ENCODE data around the gene MYOF.
"Not testable (repeated sequence)": the region's sequence is repeated elsewhere in the genome, so short reads cannot be mapped to it uniquely, and the experiment has no call there.

The MYOF gene

DNA sequence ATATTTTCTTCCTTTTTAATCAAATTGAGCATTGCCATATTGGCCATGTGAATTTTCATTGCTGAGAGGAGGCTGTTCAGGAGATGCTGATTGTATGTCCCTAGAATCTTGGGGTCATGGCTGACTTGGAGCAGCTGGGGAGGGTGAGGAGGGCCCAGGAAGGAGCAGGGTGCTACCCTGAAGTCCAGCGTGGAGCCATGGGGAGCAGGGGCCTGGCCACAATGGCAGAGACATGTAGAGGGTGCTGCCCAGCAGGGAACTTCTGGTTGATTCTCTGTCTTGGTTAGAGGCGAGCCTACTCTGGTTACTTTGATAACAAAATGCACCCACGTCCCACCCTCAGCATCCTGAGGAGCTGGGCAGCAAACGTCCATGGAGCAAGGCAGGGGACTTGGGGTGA is 186.0 kb downstream of the MYOF start:
- no peak for DNase-seq (ENCODE audit: low read depth)

GRCh38 chr10:93293999-93294398 is 188.1 kb downstream of the MYOF start:
- no peak for DNase-seq (ENCODE audit: low read depth)

DNA sequence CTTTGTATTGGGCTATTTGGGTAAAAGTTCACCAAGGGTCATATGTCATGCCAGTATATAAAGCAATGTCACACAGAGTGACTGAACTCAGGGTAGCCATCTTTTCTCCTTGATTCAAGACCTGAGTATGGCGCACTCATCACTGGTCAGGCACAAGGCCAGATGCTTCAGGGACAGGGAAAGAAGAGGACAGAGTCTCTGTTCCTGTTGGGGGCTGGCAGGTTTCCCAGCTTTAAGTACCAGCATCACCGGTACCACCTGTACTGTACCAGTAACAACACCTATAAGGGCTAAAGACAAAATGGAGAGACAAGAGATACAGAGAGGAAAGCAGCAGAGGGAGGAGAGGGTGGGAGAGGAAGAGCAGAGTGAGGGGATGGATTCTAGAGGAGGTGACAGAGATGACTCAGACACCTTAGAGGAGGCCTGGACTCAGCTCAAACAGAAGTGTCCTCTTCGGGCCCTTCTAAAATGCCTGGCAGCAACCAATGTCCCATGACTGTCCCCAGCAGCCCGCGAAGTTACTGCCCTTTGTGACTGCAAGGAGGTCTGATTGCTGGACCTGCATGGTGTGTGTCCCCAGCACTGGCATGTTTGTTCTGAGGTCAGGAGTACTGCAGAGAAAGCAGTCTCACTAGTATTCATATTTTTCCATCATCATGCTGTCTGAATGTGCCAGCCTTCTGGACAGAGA is 191.3 kb downstream of the MYOF start:
- no peak for DNase-seq (ENCODE audit: low read depth)

DNA sequence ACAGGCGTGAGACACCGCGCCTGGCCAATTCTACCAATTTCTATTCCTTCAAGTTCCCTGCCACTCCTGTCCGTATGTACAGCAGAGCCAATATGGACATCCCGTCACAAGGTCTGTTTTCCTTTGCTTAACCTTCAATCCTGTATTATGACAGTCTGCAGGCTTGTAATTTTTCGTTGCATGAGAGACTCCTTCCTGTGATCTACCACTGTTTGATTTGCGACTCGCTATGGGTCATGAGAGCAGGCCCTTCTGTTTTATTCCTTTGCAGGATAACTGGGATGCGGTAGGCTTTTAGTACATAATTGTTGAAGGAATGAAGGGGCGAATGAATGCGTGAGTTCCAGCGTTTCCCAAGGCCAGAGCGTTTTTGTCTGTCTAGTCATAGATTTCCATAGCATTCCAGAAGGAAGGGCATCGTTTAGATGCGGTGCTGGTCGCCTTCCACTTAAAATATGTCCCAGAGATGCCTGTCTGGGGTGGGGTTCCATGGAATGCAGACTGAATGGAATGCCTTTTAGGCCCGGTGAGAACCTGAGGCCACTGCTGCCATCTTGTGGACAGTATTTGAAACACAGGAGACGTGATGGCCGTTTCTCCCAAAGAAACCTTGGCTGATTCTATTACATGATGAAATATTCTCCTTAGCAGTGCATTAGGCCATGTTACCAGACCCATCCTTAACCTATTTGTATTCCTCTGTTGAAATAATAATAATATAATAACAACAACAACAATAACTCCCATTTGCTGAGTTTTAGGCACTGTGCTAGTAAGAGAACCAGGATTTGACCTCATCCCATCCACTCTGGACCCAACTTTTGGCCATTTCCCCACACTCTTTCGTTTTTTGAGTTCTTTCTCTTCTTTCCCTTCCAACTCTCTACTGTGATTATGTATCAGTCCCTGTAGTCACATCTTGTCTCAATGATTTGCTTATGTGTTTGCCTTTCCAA is 193.2 kb downstream of the MYOF start:
- peak; percentile 21 for DNase-seq (ENCODE audit: low read depth)

GRCh38 chr10:93287775-93288174 is 194.4 kb downstream of the MYOF start:
- no peak for DNase-seq (ENCODE audit: low read depth)

DNA sequence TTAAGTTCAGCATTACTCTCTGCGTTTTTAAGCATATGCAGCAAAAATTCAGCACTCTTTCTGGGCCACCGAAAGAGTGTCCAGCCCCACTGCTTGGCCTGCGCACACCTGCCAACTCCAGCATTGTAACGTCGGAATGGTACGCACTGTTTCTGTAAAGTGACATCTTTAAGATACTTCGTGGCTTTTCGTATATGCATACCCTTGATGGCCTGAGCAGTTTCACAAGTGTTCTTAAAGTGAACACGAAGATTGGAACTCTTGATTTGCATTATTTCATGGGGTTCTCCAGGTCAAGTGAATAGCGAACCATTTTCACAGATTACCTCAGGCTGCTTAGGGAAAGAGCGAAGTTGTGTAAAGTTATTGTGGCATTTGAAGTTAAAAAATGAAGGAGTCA is 197.9 kb downstream of the MYOF start:
- DNase-seq (ENCODE audit: low read depth), result not testable (repeated sequence)

- no peak for DNase-seq (ENCODE audit: low read depth)
These were observed 200.8 kb downstream of the MYOF start for GRCh38 chr10:93281367-93281720.

GRCh38 chr10:93280699-93281366 is 201.3 kb downstream of the MYOF start:
- no peak for DNase-seq (ENCODE audit: low read depth)

- DNase-seq (ENCODE audit: low read depth), result no peak
These were observed 201.9 kb downstream of the MYOF start for GRCh38 chr10:93280121-93280698.

GRCh38 chr10:93277360-93277759 is 204.8 kb downstream of the MYOF start:
- no peak for DNase-seq (ENCODE audit: low read depth)

DNA sequence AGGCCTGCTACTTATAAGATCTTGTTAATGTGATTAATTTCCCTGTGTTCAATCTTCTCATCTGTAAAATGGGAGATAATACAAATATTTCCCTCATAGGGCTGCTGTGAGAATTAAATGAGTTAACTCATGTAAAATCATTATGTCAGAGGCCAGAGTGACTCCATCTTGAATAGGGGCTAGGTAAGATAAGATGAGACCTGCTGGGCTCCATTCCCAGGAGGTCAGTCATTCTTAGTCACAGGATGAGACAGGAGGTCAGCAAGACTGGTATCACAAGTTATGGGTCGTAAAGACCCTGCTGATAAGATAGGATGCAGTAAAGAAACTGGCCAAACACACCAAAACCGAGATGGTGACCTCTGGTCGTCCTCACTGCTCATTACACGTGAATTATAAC is 207.7 kb downstream of the MYOF start:
- DNase-seq (ENCODE audit: low read depth), result no peak

GRCh38 chr10:93272884-93273675 is 209.1 kb downstream of the MYOF start:
- no peak for DNase-seq (ENCODE audit: low read depth)

- DNase-seq (ENCODE audit: low read depth), result no peak
These were observed 210.8 kb downstream of the MYOF start for GRCh38 chr10:93271347-93271746.

GRCh38 chr10:93269281-93269680 is 212.9 kb downstream of the MYOF start:
- no peak for DNase-seq (ENCODE audit: low read depth)

- no peak for DNase-seq (ENCODE audit: low read depth)
These were observed 214.1 kb downstream of the MYOF start for GRCh38 chr10:93268021-93268420.

GRCh38 chr10:93267521-93267920 is 214.6 kb downstream of the MYOF start:
- no peak for DNase-seq (ENCODE audit: low read depth)

DNA sequence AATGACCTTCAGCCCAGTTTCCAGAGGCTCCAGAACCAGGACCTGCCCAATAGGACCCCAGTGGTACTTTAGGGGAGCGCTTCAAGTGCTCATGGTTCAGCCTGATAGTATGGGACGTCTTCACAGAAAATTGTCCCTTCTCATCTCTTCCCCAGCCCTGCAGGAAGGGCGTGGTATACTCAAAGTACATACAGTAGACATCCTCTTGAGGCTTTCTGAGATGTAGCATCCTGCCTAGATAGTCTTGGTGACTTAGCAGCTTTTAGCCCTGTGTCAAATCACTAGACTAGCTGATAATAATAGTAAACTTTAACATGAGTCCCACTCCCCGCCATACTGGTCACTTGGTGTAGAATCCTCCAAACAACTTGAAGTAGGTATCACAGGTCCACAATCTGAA is 215.3 kb downstream of the MYOF start:
- no peak for DNase-seq (ENCODE audit: low read depth)

DNA sequence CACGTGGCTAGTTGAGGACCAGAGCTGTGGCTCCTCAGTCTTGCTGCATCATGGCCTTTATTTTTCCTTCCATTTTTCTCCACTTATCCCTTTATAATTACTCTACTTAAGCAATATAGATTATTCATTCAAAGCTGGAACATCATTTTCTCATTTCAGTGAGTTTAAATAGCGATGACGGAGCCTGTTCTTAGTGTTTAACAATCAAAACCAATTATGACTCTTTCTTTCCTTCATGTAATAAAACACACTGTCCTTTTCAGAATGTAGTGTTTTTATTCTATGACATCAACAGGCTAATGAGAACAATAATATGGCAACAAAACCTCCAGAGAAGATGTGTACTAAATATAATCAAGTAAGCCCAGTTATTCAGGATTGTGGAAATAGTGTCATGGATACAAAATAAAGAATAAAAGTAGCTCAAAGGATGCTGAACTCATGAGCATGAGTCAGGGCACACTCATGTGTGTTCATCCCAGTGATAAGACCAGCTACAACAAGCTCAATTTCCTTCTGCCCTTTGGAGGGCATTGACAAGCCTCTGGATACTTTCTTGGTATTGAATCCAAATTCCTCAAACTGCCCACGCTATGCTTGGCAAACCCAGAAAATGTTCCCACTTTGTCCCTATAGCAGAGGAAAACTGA is 220.0 kb downstream of the MYOF start:
- DNase-seq (ENCODE audit: low read depth), result no peak

- DNase-seq (ENCODE audit: low read depth), result no peak
These were observed 221.0 kb downstream of the MYOF start for GRCh38 chr10:93261089-93261488.

- no peak for DNase-seq (ENCODE audit: low read depth)
These were observed 223.0 kb downstream of the MYOF start for GRCh38 chr10:93259126-93259525.

Measured in CMK (cell line).